ENCODE results near the gene MYO1E.

The MYO1E gene

GRCh38 chr15:59252137-59252536 is 120.5 kb downstream of the MYO1E start:
- no peak for DNase-seq (ENCODE audit: extremely low read depth, insufficient read length)
- Histone ChIP-seq H3K36me3 (ENCODE audit: control insufficient read depth, insufficient read depth, low read length) (peaks cover 5% of the 10 kb centered on the region), H3K4me3 (replicated peaks; ENCODE audit: low read depth, low read length) (no peak overlapping the region), H3K27me3 (replicated peaks; ENCODE audit: control insufficient read depth, insufficient read depth, low read length) (no peaks in the 10 kb centered on the region)
- TF ChIP-seq, protein P1, sequence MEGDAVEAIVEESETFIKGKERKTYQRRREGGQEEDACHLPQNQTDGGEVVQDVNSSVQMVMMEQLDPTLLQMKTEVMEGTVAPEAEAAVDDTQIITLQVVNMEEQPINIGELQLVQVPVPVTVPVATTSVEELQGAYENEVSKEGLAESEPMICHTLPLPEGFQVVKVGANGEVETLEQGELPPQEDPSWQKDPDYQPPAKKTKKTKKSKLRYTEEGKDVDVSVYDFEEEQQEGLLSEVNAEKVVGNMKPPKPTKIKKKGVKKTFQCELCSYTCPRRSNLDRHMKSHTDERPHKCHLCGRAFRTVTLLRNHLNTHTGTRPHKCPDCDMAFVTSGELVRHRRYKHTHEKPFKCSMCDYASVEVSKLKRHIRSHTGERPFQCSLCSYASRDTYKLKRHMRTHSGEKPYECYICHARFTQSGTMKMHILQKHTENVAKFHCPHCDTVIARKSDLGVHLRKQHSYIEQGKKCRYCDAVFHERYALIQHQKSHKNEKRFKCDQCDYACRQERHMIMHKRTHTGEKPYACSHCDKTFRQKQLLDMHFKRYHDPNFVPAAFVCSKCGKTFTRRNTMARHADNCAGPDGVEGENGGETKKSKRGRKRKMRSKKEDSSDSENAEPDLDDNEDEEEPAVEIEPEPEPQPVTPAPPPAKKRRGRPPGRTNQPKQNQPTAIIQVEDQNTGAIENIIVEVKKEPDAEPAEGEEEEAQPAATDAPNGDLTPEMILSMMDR (IDR thresholded peaks at IDR 0.05; ENCODE audit: insufficient read depth, low read length, poor library complexity, severe bottlenecking) = no peak

DNA sequence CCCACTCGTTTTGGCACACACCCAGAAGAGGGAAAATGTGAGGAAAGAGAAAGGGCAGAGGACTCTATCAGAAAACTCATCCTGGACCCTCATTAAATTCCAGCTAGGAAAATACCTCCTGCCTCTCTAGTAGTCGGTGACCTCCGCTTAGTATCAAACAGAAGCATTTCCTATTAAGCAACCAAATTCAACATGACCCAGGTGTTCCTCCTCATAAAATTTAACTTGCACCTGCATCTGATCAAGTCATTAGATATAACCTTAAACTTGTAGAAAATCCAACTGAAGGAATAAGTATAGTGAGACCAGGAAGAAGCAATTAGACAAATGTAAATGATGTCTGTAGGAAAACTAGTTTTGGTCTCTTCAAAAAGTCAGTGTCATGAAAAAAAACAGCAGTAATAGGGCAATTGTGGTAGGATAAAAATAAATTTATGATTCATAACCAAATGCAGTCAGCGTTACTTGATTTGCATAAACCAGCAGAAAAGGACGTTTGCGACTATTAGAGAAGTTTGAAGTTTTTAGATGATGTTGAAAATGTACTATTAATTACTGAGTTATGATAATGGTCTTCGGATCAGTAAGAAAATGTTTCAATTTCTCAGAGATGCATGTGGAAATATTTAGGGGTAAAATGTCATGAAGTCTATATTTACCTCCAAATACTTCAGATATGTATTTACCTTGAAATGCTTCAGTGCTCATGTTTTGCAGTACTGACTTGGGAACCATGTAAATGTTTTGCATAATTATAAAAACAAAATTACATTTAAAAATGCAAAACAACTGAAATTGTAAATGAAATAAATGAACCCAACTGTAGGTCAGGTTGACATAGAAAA is 121.4 kb downstream of the MYO1E start:
- DNase-seq (ENCODE audit: extremely low read depth, insufficient read length) = peak; percentile 67
- TF ChIP-seq, protein P1 (IDR thresholded peaks at IDR 0.05; ENCODE audit: insufficient read depth, low read length, poor library complexity, severe bottlenecking) = no peak
- H3K4me3 ChIP-seq (replicated peaks; ENCODE audit: low read depth, low read length) = peak overlapping the region; percentile 26
- H3K27me3 ChIP-seq (replicated peaks; ENCODE audit: control insufficient read depth, insufficient read depth, low read length) = no peaks in the 10 kb centered on the region
- H3K36me3 ChIP-seq (ENCODE audit: control insufficient read depth, insufficient read depth, low read length) = peaks cover 5% of the 10 kb centered on the region

DNA sequence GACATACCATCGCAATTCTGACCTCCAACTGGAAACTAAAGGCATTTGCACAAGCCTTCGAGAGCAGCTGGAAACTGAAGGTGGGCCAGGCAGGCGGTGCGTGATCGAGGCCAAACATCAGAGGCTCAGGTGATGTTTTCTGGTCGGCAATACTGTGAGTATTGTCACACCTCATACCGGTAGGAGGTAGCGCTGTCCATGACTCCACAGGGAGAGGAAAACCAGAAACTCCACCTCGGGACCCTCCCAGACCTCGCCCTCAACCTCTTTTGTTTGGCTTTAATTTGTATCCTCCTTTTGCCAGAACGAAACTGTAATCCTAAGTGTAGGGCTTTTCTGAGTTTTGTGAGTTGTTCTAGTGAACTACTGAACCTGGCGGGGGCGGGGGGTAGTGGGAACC is 122.4 kb downstream of the MYO1E start:
- H3K4me3 ChIP-seq (replicated peaks; ENCODE audit: low read depth, low read length) = no peak overlapping the region
- TF ChIP-seq, protein P1 (IDR thresholded peaks at IDR 0.05; ENCODE audit: insufficient read depth, low read length, poor library complexity, severe bottlenecking) = no peak
- H3K27me3 ChIP-seq (replicated peaks; ENCODE audit: control insufficient read depth, insufficient read depth, low read length) = no peaks in the 10 kb centered on the region
- peak; percentile 16 for DNase-seq (ENCODE audit: extremely low read depth, insufficient read length)
- H3K36me3 ChIP-seq (ENCODE audit: control insufficient read depth, insufficient read depth, low read length) = peaks cover 5% of the 10 kb centered on the region

DNA sequence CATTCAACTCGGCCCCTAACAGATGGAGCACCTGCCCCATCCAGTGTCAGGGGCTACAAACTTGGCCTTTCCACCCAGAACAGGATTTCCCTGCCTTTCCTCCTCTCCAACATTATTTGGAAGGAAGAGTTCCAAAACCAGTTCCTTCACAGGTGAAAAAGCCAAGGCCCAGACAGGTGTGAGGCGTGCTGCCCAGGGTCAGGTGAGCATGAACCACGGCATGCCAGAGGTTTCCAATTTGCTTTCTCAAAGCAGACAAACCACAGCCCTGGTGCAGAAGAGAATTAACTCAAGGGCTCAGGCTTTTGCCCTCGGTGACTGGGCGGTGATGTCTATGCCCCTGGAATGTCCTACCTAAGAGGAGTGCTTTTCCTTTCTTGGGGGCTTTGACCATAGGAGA is 122.9 kb downstream of the MYO1E start:
- Histone ChIP-seq H3K4me3 (replicated peaks; ENCODE audit: low read depth, low read length) (no peak overlapping the region), H3K36me3 (ENCODE audit: control insufficient read depth, insufficient read depth, low read length) (peaks cover 5% of the 10 kb centered on the region), H3K27me3 (replicated peaks; ENCODE audit: control insufficient read depth, insufficient read depth, low read length) (no peaks in the 10 kb centered on the region)
- DNase-seq (ENCODE audit: extremely low read depth, insufficient read length) = no peak
- TF ChIP-seq, protein P1 (IDR thresholded peaks at IDR 0.05; ENCODE audit: insufficient read depth, low read length, poor library complexity, severe bottlenecking) = no peak

DNA sequence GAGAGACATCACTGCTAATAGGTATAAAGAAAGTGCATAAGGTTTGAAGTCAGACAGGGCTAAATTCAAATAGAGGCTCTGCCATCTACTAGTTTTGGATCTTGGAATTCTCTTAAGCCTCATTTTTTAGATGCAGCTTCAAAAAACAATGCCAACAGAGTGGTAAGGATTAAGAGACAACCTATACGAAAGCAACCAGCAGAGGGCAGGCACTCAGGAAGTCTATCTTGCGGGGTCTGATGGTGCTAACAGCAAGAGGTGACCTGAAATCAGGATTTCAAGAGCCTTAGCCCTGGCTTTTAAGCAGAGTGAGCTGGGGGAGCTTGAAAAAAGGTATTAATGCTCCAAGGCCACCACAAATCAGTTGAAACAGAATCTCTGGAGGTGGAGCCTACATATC is 125.3 kb downstream of the MYO1E start:
- TF ChIP-seq, protein P1 (IDR thresholded peaks at IDR 0.05; ENCODE audit: insufficient read depth, low read length, poor library complexity, severe bottlenecking) = peak; percentile 74
- Histone ChIP-seq H3K4me3 (replicated peaks; ENCODE audit: low read depth, low read length) (no peak overlapping the region), H3K36me3 (ENCODE audit: control insufficient read depth, insufficient read depth, low read length) (peaks cover 5% of the 10 kb centered on the region), H3K27me3 (replicated peaks; ENCODE audit: control insufficient read depth, insufficient read depth, low read length) (no peaks in the 10 kb centered on the region)
- peak; percentile 36 for DNase-seq (ENCODE audit: extremely low read depth, insufficient read length)
